ENCODE measurements around the gene KCNC2. TPM values are rescaled to one million over a fixed set of nuclear protein-coding genes. Genes with fewer than 3 reads are reported as not detected.

The KCNC2 gene
- total RNA-seq, 1 donor from 2014 or later: not detected

- H3K4me1 Mint-ChIP-seq: no peaks in the 10 kb centered on the region
- H3K36me3 Mint-ChIP-seq (ENCODE audit: low read depth): no peaks in the 10 kb centered on the region
- no peak overlapping the region for H3K27ac Mint-ChIP-seq
- H3K9me3 Mint-ChIP-seq: no peaks in the 10 kb centered on the region
- intact Hi-C loops (cut with micrococcal nuclease): no loop called here
- no peak overlapping the region for H3K4me3 Mint-ChIP-seq
- DNase-seq: no peak
- H3K27me3 Mint-ChIP-seq: no peaks in the 10 kb centered on the region
Observed at GRCh38 chr12:75080582-75080981, 129.1 kb downstream of the KCNC2 start.

- H3K27me3 Mint-ChIP-seq: no peaks in the 10 kb centered on the region
- intact Hi-C loops (cut with micrococcal nuclease): no loop called here
- no peak overlapping the region for H3K27ac Mint-ChIP-seq
- H3K9me3 Mint-ChIP-seq: no peaks in the 10 kb centered on the region
- H3K4me1 Mint-ChIP-seq: no peaks in the 10 kb centered on the region
- no peaks in the 10 kb centered on the region for H3K36me3 Mint-ChIP-seq (ENCODE audit: low read depth)
- no peak overlapping the region for H3K4me3 Mint-ChIP-seq
- no peak for DNase-seq
Observed at GRCh38 chr12:75065482-75065881, 144.2 kb downstream of the KCNC2 start.

- H3K9me3 Mint-ChIP-seq: no peaks in the 10 kb centered on the region
- DNase-seq: no peak
- no peak overlapping the region for H3K4me3 Mint-ChIP-seq
- H3K27me3 Mint-ChIP-seq: no peaks in the 10 kb centered on the region
- H3K36me3 Mint-ChIP-seq (ENCODE audit: low read depth): no peaks in the 10 kb centered on the region
- H3K4me1 Mint-ChIP-seq: no peaks in the 10 kb centered on the region
- H3K27ac Mint-ChIP-seq: no peak overlapping the region
- intact Hi-C loops (cut with micrococcal nuclease): no loop called here
Observed at GRCh38 chr12:75062691-75063090, 146.9 kb downstream of the KCNC2 start.

DNA sequence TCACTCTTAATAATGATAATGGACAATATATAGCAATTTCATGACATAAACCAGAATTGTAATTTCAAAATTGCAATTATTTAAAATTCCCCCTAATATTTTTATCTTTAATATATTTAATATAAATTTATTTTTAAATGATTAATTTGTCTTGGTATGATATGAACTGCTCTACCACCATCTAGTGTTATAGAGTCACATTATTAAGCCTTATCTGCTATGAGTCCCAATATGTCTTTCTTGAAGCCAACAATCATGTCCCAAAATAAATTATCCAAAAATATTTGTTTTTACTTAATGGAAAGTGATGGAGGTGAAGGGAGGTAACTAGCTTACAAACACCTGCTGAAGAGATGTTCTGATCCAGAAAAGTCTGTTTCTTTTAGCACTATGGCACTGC, 151.4 kb downstream of the KCNC2 start:
- no peak for DNase-seq
- Mint-ChIP-seq H3K4me3 (no peak overlapping the region), H3K27ac (no peak overlapping the region), H3K27me3 (no peaks in the 10 kb centered on the region), H3K36me3 (ENCODE audit: low read depth) (no peaks in the 10 kb centered on the region), H3K9me3 (no peaks in the 10 kb centered on the region), H3K4me1 (no peaks in the 10 kb centered on the region)
- intact Hi-C loops (cut with micrococcal nuclease): no loop called here

GRCh38 chr12:75048767-75049166, 160.9 kb downstream of the KCNC2 start:
- Mint-ChIP-seq H3K36me3 (ENCODE audit: low read depth) (no peaks in the 10 kb centered on the region), H3K9me3 (no peaks in the 10 kb centered on the region), H3K27ac (no peak overlapping the region), H3K4me1 (no peaks in the 10 kb centered on the region), H3K27me3 (no peaks in the 10 kb centered on the region), H3K4me3 (no peak overlapping the region)
- DNase-seq: no peak
- intact Hi-C loops (cut with micrococcal nuclease): no loop called here

DNA sequence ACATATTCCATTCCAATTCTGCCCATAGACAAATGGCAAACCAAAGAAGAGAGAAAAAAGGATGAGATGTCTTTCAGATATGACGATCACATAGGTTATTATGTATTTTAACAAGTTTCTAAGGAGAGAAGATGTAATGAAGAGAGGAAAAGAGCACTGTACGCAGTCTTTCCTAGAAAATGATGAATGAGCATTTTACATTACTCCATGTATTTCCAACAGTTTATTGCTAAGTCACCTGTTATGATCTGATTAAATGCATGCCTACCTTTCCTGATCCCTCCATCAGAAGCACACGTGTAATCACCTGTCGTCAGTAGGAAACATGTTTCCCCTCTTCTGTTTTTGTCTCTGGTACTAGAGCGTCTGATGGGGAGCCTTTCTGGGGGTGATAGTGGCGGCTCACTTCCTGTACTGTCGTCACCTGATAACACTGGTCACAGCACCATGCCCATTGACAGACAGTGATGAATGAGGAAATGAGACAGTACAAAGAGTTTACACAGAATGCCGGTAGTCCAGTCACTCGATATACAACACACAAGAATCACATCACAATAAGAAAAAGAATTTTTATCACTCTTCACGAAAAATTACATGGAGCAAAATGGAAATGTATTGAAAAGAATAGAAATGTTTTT, 161.6 kb downstream of the KCNC2 start:
- Mint-ChIP-seq H3K27ac (no peak overlapping the region), H3K4me1 (no peaks in the 10 kb centered on the region), H3K27me3 (no peaks in the 10 kb centered on the region), H3K4me3 (no peak overlapping the region), H3K36me3 (ENCODE audit: low read depth) (no peaks in the 10 kb centered on the region), H3K9me3 (no peaks in the 10 kb centered on the region)
- no peak for DNase-seq
- intact Hi-C loops (cut with micrococcal nuclease): no loop called here

DNA sequence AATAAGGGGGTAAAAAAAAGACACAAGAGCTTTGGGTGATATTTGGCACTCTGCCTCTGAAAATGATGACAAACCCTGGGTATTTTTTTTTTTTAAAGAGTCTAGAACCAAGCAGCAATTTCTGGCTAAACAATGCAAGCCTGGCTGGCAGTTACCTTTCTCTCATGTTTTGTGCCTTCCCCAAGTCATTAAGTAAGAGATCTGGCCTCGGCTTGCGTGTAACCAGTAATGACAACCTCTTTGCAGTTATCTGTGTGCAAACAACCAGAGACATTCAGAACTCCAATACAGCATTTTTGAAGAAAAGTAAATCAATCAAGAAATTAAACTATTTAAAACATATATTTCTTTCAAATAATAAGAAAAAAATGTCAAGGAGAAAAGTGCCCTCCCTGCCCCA, 167.5 kb downstream of the KCNC2 start:
- H3K36me3 Mint-ChIP-seq (ENCODE audit: low read depth): no peaks in the 10 kb centered on the region
- no peak overlapping the region for H3K27ac Mint-ChIP-seq
- H3K4me3 Mint-ChIP-seq: no peak overlapping the region
- intact Hi-C loops (cut with micrococcal nuclease): no loop called here
- H3K9me3 Mint-ChIP-seq: no peaks in the 10 kb centered on the region
- H3K4me1 Mint-ChIP-seq: no peaks in the 10 kb centered on the region
- no peaks in the 10 kb centered on the region for H3K27me3 Mint-ChIP-seq
- no peak for DNase-seq

GRCh38 chr12:75041472-75041871, 168.2 kb downstream of the KCNC2 start:
- DNase-seq: no peak
- no peaks in the 10 kb centered on the region for H3K4me1 Mint-ChIP-seq
- no peak overlapping the region for H3K4me3 Mint-ChIP-seq
- no peak overlapping the region for H3K27ac Mint-ChIP-seq
- H3K9me3 Mint-ChIP-seq: no peaks in the 10 kb centered on the region
- H3K36me3 Mint-ChIP-seq (ENCODE audit: low read depth): no peaks in the 10 kb centered on the region
- no peaks in the 10 kb centered on the region for H3K27me3 Mint-ChIP-seq
- intact Hi-C loops (cut with micrococcal nuclease): no loop called here

GRCh38 chr12:75020068-75020557, 189.5 kb downstream of the KCNC2 start:
- intact Hi-C loops (cut with micrococcal nuclease): no loop called here
- H3K36me3 Mint-ChIP-seq (ENCODE audit: low read depth): no peaks in the 10 kb centered on the region
- no peak overlapping the region for H3K4me3 Mint-ChIP-seq
- H3K27ac Mint-ChIP-seq: no peak overlapping the region
- no peaks in the 10 kb centered on the region for H3K27me3 Mint-ChIP-seq
- DNase-seq: no peak
- H3K9me3 Mint-ChIP-seq: peaks cover 20% of the 10 kb centered on the region
- no peaks in the 10 kb centered on the region for H3K4me1 Mint-ChIP-seq

DNA sequence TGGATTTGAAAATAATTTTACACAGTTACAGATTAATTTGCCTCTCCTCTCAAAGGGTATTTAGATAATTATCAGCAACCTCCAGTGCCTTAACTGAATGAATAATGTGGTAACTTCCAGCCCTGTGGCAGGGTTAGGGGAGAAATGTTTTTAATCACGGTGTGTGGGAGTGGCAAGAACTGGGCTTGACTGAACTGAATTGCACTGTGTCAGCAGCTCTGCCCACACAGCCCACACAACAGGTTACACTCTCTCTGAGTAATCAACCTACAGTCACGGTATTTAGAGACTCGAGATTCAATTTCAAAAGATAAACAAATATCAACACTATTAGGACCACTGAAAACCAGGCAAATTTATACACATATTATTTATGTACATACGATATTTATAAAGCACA, 198.5 kb downstream of the KCNC2 start:
- Mint-ChIP-seq H3K36me3 (ENCODE audit: low read depth) (no peaks in the 10 kb centered on the region), H3K27me3 (no peaks in the 10 kb centered on the region), H3K9me3 (peaks cover 9% of the 10 kb centered on the region), H3K27ac (no peak overlapping the region), H3K4me3 (no peak overlapping the region), H3K4me1 (no peaks in the 10 kb centered on the region)
- no peak for DNase-seq
- intact Hi-C loops (cut with micrococcal nuclease): no loop called here

- intact Hi-C loops (cut with micrococcal nuclease): no loop called here
- Mint-ChIP-seq H3K4me3 (no peak overlapping the region), H3K36me3 (ENCODE audit: low read depth) (no peaks in the 10 kb centered on the region), H3K9me3 (no peaks in the 10 kb centered on the region), H3K27me3 (no peaks in the 10 kb centered on the region), H3K27ac (no peak overlapping the region), H3K4me1 (no peaks in the 10 kb centered on the region)
- DNase-seq: no peak
Observed at GRCh38 chr12:75007133-75007532, 202.5 kb downstream of the KCNC2 start.

GRCh38 chr12:75000120-75000519, 209.5 kb downstream of the KCNC2 start:
- no peaks in the 10 kb centered on the region for H3K4me1 Mint-ChIP-seq
- no peaks in the 10 kb centered on the region for H3K27me3 Mint-ChIP-seq
- no peak for DNase-seq
- H3K4me3 Mint-ChIP-seq: no peak overlapping the region
- H3K36me3 Mint-ChIP-seq (ENCODE audit: low read depth): no peaks in the 10 kb centered on the region
- no peak overlapping the region for H3K27ac Mint-ChIP-seq
- H3K9me3 Mint-ChIP-seq: no peaks in the 10 kb centered on the region
- intact Hi-C loops (cut with micrococcal nuclease): no loop called here

GRCh38 chr12:74999474-74999873, 210.2 kb downstream of the KCNC2 start:
- H3K4me1 Mint-ChIP-seq: no peaks in the 10 kb centered on the region
- H3K9me3 Mint-ChIP-seq: no peaks in the 10 kb centered on the region
- intact Hi-C loops (cut with micrococcal nuclease): no loop called here
- no peaks in the 10 kb centered on the region for H3K36me3 Mint-ChIP-seq (ENCODE audit: low read depth)
- H3K4me3 Mint-ChIP-seq: no peak overlapping the region
- no peak overlapping the region for H3K27ac Mint-ChIP-seq
- no peak for DNase-seq
- no peaks in the 10 kb centered on the region for H3K27me3 Mint-ChIP-seq

All from activated CD4-positive, alpha-beta T cell treated with anti-CD3 and anti-CD28 coated beads, Interleukin-2, amount 10 ng/mL, durations not matched to agents 24 days and 14 days (primary cell).